PC-3 (cell line): ENCODE results near the gene OCA2.

Source experiments
- CTCF ChIP-seq: fragments of 300-600 bp; sonication (generic); conservative IDR thresholded peaks from 2 replicates; pipeline ENCODE4 v1.5.1; 2017; ENCODE audit warnings: antibody characterized with exemption, low read depth, mild to moderate bottlenecking, low read length
- EZH2 ChIP-seq: fragments of 300-600 bp; sonication (generic); IDR thresholded peaks from one replicate; pipeline ENCODE4 v1.6.1; 2017; ENCODE audit warnings: antibody characterized with exemption, mild to moderate bottlenecking, low read length; ENCODE audit not compliant: unreplicated experiment
- EZH2phosphoT487 ChIP-seq: fragments of 300-600 bp; sonication (generic); IDR thresholded peaks from 2 replicates; pipeline ENCODE4 v1.6.1; 2018; ENCODE audit warnings: mild to moderate bottlenecking, antibody characterized with exemption, low read length, borderline replicate concordance

DNA sequence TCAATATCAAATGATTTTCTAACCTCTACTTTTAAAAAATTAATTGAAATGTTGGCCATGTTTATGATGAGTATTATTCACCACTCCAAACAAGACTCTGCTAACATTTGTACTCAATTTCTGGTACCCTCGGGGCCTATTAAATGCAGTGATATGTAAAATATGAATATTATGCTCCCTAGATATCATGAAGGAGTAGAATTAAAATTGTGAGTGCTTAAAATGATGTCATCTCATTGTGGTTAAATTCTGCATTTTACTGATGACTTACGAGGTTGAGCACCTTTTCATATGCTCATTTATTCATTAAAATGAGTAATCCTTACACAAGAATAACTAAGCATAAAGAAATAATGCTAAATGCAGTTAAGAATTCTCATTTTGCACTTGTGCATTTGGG lies 159.9 kb downstream of the OCA2 start:
- TF ChIP-seq CTCF (no peak), EZH2phosphoT487 (no peak), EZH2 (no peak)
